Smooth muscle cell of the brain vasculature (primary cell): Measurements from ENCODE around the gene HIGD2A.
"Not testable (repeated sequence)": the region's sequence is repeated elsewhere in the genome, so short reads cannot be mapped to it uniquely, and the experiment has no call there.

Experiments
- DNase-seq: peaks from one replicate; pipeline ENCODE4 v3.0.0-alpha.2; 2012; ENCODE audit warnings: low read depth, low spot score

Gene HIGD2A

DNA sequence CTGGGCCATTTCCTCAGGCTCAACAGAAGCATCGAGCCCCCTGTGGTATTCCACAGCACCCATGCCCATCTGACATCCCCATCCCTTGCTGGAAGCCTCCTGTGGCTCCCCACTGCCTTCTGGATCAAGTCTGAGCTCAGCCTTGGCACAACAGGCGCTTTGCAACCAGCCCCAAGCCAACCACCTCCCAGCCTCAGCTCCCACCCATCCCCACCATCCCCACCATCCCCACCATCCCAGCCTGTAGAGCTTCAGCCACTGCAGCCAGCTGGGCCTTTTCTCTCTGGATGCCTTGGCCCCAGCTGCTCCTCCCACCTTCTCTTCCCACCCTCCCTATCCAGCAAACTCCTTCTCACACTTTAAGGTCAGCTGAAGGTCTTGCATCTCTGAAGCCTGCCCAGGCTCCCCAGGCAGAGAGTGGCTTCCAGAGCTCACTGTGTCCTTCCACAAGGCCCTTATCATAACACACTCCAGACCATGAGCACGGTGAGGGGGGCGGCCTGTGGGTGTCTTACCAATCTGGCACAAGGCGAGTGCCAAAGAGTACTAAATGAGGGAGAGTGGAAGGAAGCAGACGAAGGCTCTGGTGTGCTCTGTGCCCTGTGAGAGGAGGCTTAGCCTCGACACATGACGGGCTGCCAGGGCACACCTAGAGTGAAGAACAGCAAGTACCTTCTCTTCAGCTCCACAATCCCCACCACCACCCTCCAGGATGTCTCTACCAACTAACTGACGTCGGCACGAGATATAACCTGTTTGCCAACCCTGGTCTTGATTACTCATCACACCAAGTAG, 6.5 kb downstream of the HIGD2A start:
- no peak for DNase-seq

DNA sequence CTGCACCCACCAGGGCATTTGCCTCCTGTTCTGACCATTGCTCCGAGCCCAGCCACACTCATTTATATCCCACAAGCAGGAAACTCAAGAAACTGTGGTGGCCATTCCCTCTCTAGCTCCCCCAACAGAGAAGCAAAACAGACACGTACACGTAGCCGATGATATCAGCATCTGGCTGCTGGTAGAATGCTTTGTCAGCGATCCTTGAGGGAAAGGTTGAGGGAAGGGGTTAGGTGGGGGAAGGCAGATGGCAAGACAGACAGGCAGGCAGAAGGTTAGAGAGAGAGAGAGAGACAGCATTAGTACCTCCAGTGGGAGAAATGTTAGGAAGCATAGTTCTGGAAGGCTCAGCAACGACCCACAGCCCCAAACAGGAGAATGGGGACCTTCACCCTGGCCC, 7.8 kb downstream of the HIGD2A start:
- no peak for DNase-seq

DNA sequence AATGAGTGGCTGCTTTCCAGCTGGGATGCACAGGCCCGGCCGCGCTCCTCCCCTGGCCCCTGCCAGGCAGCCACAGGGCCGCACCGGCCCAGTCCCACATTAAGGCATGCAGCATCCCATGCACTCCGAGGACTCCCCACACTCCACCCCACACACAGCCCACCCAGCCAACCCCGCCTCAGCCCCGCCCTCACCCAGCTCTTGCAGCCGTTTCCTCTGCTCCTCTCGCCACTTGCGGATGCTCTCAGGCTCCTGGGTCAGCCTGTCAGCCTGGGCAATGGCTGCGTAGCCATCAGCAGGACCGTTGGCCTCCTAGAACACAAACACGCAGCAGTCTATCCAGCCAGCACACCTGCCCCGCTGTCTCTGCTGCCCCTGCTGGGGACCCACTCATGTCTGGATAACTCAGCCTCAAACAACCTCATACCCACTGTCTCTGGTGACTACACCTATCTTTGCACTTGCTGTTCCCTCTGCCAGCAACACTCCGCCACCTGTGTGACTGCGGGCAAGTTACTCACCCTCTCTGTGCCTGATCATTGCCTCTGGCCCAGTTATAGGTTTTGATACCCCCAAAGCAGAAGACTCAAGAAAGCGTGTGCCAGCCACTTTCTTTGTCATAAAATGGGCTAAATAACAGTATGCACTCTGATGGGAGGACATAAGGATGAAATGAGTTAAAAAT, 9.3 kb downstream of the HIGD2A start:
- DNase-seq, result no peak

DNA sequence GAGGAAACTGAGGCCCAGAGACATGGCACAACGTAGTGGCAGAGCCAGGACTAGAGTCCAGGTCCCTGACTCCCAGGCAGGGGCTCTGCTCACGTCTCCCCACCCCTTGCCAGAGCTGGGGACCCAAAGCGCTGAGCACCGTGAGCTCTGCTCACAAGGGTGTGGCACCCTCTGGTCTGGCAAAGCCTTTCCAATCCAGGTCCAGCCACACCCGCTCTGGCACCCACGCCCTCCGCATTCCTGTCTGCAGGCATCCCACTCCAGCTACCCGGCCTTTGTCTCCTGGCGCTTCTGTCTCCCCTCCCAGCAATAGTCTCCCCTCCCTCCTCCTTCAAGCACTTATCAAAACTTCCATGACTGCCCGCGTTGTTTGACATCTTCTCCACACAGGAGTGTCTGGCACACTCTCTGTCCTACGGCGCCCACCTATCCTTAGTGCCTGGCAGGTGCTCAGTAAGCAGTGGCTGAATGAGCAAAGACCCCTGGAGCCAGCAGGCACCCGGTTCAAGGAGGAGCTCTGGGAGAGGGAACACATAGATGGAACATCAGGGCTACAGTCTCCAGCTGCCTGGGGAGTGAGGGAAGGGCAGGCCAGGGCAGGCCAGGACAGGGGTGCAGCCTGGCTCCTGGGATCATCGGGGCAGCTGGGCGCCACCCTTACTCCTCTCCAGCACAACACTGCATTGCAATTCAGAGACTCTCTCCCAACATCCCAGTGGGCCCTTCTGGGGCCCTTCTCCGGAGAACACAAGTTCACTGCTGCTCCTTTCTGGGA, 12.0 kb downstream of the HIGD2A start:
- no peak for DNase-seq

DNA sequence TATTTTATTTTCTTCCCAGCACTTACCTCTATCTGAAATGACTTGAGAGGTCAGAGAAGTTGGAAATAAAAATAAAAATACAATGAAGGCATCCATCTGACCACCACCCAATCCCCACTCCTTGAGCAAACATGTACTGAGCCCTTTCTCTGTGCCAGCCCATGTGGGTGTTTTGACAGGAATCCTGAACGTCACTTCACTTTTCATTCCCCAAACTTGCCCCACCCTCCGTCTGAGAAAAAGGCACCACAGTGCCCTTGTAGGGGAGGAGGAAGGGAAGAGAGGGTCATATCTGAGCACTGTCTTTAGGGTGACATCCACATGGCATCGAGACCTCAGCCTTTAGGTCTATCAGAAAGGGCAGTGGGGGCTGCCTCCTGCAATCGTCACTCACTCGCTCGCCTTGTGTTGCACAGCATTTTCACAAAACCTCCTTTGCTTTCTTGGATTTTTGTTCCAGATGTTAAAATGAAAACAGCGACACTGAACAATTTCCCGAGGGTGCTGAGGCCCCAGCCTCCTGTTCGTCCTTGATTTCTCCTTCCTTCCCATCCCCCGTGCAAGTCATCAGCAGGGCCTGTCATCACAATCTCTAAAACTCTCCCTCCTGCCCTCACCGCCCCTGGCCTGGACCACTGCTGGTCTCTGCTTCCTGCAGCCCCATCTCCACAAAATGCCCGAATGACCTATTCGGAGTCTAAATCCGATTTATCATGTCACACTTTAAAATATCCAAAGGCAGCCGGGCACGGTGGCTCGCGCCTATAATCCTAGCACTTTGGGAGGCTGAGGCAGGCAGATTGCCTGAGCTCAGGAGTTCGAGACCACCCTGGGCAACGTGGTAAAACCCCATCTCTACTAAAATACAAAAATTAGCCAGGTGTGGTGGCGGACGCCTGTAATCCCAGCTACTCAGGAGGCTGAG, 13.0 kb downstream of the HIGD2A start:
- DNase-seq, result no peak

DNA sequence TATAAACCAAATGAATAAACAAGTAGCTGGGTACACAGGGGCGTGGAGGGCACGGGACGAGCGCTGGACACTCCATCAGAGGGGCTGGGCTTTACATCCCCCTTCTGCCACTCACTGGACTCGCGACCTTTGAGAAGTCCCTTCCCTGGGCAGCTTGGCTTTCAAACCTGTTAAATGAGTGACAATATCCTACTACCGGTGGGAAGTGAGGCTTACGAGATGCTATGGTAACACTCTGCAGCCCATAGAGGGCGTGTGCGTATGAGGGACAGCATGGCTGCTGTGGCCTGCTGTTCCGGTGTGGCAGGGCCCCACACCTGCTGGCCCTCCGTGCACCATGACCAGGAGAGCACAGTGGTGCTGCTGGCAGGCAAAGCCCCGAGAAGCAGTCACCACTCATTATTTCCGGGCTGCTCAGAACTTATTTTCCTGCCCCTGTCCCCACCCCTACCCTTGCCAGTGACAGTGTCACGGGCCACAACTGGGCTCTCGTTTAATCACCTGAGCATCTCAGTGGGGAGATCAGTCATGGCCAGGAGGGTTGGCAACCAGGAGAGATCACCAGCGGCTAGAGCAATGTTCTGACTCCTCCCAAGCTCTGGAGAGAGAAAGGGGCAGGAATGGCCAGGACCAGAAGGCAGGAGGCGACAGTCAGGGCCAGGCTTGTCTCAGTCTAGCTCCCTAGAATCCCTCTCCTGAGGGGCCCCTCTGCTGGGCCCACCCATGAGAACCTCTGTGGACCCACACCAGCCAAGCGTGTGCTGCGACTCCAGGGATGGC, 17.3 kb downstream of the HIGD2A start:
- no peak for DNase-seq

DNA sequence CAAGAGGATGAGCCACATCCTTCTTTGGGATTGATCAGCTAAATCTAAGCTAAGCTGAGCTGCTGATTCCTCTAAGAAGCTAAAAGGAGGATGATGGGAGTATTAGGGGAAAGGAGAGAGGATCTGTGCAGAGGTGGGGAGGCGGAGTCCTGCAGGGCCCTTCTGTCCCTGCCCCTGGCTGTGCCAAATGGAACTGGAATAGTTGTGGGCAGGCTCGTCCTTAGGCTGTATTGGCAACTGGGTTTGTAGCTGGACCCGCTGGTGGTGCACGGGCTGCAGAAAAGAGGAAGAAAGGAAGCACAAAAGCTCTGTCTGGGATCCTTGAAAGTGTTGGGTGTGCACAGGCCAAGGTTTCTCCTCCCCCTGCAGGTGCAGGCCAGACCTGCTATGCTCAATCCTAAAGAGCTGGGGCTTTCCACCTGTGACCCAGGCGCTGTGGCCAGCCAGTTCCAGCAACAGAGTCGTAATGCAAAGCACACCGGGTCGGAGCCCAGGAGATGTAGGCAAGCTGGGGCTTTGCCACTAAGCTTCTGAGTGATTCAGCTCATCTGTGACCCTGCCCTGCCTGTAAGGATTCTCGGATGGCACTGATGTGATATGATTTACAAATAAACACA, 18.0 kb downstream of the HIGD2A start:
- DNase-seq, result no peak

DNA sequence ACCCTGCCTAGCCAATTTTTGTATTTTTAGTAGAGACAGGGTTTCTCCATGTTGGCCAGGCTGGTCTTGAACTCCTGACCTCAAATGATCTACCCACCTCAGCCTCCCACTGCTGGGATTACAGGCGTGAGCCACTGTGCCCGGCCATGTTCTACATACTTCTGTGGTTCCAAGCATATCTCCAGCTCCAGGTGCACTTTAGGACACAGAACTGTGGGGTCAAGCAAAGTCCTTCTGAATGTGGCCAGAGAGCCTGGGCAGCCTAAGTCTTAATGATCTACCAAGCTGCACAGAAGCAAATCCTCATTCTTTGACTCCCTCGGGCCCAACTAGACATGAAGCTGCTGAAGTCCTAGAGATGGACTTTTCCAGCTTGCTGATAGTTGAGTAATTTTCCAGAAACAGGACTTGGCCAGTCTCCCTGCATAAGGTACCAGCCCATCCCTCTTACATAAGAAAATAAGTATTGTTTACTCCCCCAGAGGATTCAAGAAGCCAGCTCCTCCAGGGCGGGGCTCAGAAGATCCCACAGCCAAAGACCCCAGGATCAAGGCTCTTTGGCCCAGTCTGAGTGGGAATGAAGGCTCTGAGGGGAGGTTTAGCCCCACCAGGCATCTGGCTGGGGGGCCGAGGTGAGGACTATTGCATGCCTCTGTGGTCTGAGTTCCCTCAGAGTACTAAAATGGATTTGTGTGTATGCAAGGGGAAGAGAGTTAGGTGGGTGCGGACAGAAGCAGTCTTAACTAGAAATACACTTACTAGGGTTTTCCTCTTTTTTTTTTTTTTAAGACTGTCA, 19.1 kb downstream of the HIGD2A start:
- DNase-seq, result no peak

DNA sequence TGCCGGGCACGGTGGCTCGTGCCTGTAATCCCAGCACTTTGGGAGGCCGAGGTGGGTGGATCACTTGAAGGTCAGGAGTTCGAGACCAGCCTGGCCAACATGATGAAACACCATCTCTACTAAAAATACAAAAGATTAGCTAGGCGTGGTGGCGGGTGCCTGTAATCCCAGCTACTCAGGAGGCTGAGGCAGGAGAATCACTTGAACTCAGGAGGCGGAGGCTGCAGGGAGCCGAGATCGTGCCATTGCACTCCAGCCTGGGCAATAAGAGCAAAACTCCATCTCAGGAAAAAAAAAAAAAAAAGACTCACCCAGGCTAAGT, 19.7 kb downstream of the HIGD2A start:
- not testable (repeated sequence) for DNase-seq

DNA sequence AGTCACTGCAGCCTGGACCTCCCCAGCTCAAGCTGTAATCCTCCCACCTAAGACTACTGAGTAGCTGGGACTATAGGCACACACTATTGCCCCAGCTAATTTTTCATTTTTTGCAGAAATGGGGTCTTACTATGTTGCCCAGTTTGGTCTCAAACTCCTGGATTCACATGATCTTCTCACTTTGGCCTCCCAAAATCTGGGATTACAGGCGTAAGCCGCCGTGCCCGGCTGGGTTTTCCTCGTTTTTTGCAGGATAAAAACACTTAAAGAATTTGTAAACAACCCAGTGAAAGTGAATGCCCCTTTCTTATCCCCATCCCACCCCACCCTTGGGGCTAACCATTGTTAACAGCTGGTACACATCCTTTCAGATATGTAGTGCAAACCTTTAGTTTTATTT, 20.0 kb downstream of the HIGD2A start:
- DNase-seq, result no peak

DNA sequence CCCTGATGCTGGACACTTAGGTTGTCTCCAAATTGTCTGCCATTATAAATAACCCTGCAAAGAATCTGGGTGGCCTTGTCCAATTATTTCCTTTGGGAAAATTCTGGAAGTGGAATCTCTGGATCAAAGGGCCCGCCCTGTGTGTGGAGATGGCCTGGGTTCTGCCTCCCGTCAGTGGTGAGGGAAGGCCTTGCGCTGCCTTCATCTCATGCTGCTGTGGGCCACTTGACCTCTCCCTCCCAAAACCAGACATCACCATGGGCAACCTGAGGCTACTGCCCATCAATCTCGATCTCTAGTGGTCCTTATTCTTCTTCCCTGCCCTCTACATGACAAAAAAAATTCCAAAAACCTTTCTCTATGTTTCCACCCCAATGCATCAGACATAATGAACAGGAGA, 21.2 kb downstream of the HIGD2A start:
- no peak for DNase-seq

DNA sequence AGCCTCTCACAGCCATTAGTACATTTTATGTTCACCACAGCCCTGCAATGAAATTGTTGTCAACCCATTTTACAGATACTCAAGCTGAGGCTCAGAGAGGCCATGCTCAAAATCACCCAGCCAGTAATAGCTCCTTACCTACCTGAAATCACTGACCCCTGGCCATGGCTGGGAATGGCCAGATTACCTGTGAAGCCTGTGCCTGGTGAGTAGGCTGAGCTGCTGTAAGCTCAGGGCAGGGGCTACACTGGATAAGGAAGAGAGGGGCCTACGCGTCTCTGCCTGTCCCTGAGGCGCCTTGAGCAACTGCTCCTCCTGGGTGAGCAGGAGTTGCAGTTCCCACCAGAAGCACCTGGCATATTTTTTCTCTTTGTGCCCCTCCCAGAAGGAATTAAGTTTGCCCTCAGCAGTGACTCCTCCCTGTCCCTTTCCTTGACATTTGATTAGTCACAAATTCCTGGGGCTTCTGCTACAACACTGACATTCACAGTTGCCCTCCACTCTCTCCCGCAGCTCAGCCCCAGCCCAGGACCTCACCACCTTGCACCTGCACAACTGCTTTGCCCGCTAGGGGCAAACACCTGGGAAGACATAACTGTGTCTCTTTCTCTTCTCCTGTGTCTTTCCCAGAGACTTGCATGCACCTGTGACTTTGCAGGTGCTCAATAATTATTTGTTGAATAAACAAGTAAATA, 22.1 kb downstream of the HIGD2A start:
- DNase-seq, result no peak

DNA sequence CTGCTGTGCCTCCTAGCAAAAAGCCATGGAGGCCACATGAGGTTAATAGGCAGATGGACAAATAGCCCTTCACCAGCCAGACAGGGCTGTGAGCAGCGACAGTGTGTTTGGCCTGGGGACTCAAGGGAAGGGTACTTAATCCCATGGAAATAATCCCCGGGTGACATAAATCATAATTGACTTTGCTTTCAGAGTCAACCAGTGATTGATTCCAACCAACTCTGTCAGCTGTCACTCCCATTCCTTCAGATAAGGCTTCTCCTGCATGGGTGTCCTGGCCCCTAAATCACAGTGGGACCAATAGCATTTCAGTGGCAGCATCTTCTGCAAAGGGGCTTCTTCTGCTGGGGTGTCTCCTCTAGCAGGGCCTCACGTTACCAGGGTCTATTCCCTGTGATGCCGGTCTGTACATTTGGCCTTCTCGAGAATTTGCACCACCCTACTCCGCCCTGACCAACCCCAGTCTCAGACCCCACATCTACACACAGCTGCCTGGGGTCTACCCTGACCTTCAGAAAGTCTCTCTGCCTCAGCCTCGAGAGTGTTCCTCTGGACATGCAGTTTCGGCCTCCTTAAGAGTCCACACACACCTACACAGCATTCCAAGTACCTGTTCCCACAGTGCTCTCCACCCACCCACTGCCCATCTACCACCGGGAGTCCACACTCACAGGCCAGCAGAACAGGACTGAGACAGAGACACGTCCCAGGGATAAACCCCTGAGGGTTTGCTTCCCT, 24.1 kb downstream of the HIGD2A start:
- DNase-seq, result no peak

DNA sequence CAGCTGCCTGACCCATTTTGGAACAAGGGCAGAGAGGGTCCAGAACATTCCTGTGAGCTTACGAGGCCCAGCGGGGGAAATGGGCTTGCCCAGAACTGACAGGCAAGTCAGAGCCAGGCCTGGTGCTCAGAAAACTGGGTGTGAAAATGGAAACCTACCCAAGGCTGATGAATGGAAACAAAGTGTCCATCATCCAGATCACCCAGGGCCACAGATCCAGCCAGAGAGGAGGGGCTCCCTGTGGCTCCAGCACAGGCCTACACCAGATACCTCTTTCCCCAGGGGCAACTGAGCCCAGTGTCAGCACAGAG, 24.7 kb downstream of the HIGD2A start:
- DNase-seq, result peak; percentile 28

DNA sequence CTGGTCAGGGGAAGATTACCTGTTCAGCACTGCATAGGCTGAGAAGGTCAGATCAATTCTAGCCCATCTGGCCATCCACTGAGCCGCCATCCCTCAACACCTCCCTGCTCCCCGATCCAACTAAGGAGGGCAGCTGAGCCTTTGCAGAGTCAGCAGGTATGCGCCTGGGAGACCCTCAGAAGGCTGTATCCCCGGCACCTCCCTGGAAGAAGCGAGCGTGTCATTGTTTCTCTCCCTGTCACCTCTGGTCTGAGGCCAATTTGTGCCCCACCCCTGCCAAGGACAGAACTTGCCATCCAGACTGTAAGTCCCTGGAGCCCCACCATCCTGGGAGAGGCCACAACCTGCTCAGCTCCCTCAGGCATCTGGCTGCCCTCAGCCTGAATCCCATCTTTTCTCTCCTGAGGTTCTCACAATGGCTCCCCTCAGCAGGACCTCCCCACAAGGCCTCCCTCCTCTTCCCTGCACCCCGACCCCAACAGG, 25.2 kb downstream of the HIGD2A start:
- DNase-seq, result no peak

DNA sequence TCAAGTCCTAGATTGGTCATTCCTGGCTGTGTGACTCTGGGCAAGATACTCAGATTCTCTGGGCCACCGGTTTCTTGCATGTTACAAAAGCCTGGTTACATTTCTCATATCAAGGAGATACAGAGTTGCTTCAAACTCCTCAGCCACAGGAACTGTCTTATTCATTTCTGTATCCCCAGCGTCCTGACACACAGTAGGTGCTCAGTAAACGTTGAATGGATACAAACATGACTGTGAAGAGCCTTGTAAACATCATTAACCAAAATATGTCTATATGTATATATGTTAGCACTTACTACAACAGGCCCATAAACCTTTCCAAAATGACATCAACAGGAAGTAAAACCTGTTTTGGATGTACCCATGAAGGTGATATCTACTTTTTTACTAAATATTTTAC, 26.2 kb downstream of the HIGD2A start:
- DNase-seq, result no peak

DNA sequence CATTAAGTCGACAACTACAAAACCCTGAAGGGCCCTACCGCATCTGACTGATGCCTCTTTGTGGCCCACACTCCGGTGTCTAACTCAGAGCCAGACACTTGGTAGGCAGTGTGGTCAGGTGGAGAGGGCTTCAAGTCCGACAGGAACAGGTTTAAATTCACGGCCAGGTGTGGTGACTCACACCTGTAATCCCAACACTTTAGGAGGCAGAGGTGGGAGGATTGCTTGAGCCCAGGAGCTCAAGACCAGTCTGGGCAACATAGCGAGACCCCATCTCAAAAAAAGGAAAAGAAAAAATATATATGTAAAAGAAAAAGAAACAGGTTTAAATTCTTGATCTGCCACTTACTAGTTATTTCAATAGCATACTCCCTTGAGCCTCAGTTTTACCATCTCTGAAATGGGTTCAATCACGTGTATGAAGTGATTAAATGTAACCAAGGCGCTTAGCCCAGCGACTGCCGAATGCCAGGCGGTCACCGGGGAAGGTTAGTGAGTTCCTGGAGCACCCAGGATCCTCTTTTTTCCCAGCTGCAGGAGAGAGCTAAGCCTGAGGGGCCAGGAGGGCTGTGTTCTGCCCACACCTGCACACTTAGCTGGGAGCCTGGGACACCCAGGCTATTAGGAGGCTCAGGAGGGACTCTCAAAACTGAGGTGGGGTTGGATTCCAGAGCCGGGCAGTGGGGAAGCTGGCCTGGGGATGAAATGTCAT, 26.8 kb downstream of the HIGD2A start:
- no peak for DNase-seq
